ENCODE data around the gene UQCC3. TPM values are rescaled to one million over a fixed set of nuclear protein-coding genes. Genes with fewer than 3 reads are reported as not detected.
"Not testable (repeated sequence)": the region's sequence is repeated elsewhere in the genome, so short reads cannot be mapped to it uniquely, and the experiment has no call there.

Gene UQCC3
- total RNA-seq, 4 donors from 2014 or later, result 5.7 to 10.6 (median 8.1) TPM

GRCh38 chr11:62647609-62648005 lies 23.9 kb upstream of the UQCC3 start:
- Histone ChIP-seq H3K36me3 (peaks cover 8 to 22% of the 10 kb centered on the region in 2 donors), H3K4me3 (replicated peaks in 1 of 3) (no peak overlapping the region), H3K27ac (no peak overlapping the region), H3K9me3 (no peaks in the 10 kb centered on the region), H3K4me1 (peaks cover 18 to 22% of the 10 kb centered on the region in 2 donors), H3K27me3 (no peaks in the 10 kb centered on the region)
- no peak for TF ChIP-seq CTCF (IDR thresholded peaks at IDR 0.05)
- intact Hi-C loops (cut with DNase I), result no loop called here
- WGBS, 2 donors, result 72 to 92% methylated on average over 2 of the region's 6 CpGs
- DNase-seq, result no peak

GRCh38 chr11:62648185-62648966 lies 23.1 kb upstream of the UQCC3 start:
- Histone ChIP-seq H3K4me1 (peaks cover 19 to 22% of the 10 kb centered on the region in 2 donors), H3K36me3 (peaks cover under 1 to 18% of the 10 kb centered on the region in 2 donors), H3K9me3 (no peaks in the 10 kb centered on the region), H3K27ac (no peak overlapping the region), H3K27me3 (no peaks in the 10 kb centered on the region), H3K4me3 (replicated peaks in 1 of 3) (no peak overlapping the region)
- DNase-seq, result no peak
- no peak for TF ChIP-seq POLR2A (IDR thresholded peaks at IDR 0.05)
- no peak for TF ChIP-seq CTCF (IDR thresholded peaks at IDR 0.05)
- 91 to 95% methylated on average over 18 to 19 of the region's 24 CpGs for WGBS, 2 donors
- intact Hi-C loops (cut with DNase I), result no loop called here

- H3K36me3 ChIP-seq, result peaks cover 0 to 18% of the 10 kb centered on the region in 2 donors
- H3K9me3 ChIP-seq, result no peaks in the 10 kb centered on the region
- no peak overlapping the region for H3K4me3 ChIP-seq (replicated peaks in 1 of 3)
- TF ChIP-seq POLR2A (IDR thresholded peaks at IDR 0.05) (no peak), CTCF (IDR thresholded peaks at IDR 0.05) (no peak)
- no peak overlapping the region for H3K27ac ChIP-seq
- no peak for DNase-seq
- peaks cover 19 to 22% of the 10 kb centered on the region in 2 donors for H3K4me1 ChIP-seq
- WGBS, 2 donors, result 92 to 93% methylated on average over 11 of the region's 11 CpGs
- no peaks in the 10 kb centered on the region for H3K27me3 ChIP-seq
- intact Hi-C loops (cut with DNase I), result no loop called here
Observed at GRCh38 chr11:62648967-62649364, 22.5 kb upstream of the UQCC3 start.

- Histone ChIP-seq H3K4me3 (replicated peaks in 1 of 3) (no peak overlapping the region), H3K4me1 (peaks cover 19 to 22% of the 10 kb centered on the region in 2 donors), H3K9me3 (no peaks in the 10 kb centered on the region), H3K36me3 (peaks cover 0 to 16% of the 10 kb centered on the region in 2 donors), H3K27ac (no peak overlapping the region), H3K27me3 (no peaks in the 10 kb centered on the region)
- DNase-seq, result no peak
- no peak for TF ChIP-seq POLR2A (IDR thresholded peaks at IDR 0.05)
- no peak for TF ChIP-seq CTCF (IDR thresholded peaks at IDR 0.05)
- 93% methylated on average over 11 of the region's 11 CpGs for WGBS, 2 donors
- intact Hi-C loops (cut with DNase I), result no loop called here
Observed at GRCh38 chr11:62649486-62649885, 22.0 kb upstream of the UQCC3 start.

- H3K27me3 ChIP-seq; H3K27ac ChIP-seq; H3K9me3 ChIP-seq; intact Hi-C loops (cut with DNase I); DNase-seq; H3K4me3 ChIP-seq (replicated peaks in 1 of 3): not testable (repeated sequence)
- H3K4me1 ChIP-seq, result peaks cover 16 to 18% of the 10 kb centered on the region in 2 donors
- WGBS, 2 donors, result 96 to 97% methylated on average over 12 of the region's 12 CpGs
- H3K36me3 ChIP-seq, result peaks cover 0 to 16% of the 10 kb centered on the region in 2 donors
Observed at GRCh38 chr11:62650283-62650682, 21.2 kb upstream of the UQCC3 start.
